D721Med (cell line): ENCODE measurements around the gene UQCC2.

Experiments used
- DNase-seq: peaks from one replicate; pipeline ENCODE4 v3.0.0; 2011; ENCODE audit warnings: low spot score; ENCODE audit not compliant: insufficient read length
- FAIRE-seq: peaks from 2 replicates; lab custom pipeline; 2011; peaks lifted over from hg19 to GRCh38; lab: Jason Lieb, UNC
- TF ChIP-seq, protein P1 (sequence below): IDR thresholded peaks from 2 replicates; pipeline ENCODE4 v1.5.1; 2012; ENCODE audit warnings: mild to moderate bottlenecking, control low read depth; ENCODE audit not compliant: insufficient read depth; ENCODE audit errors: missing control alignments

UQCC2 gene

DNA sequence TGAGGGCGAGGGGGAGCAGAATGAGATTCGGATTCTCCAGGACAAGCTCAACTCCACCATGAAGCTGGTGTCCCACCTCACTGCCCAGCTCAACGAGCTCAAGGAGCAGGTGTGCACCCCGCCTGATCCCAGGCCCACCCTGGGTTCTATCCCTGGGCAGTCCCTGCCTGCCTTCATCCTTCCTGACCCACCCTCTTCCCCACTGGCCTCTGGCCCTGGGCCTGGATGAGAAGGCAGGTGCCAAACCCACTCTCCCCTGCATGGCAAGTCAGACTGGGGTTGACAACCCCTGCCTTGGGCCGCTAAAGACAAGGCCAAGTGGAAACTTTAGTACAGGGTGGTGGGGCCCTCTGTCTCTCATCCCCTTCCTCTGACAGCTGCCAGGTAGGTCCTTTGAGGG lies 16.5 kb downstream of the UQCC2 start:
- DNase-seq (no peak), FAIRE-seq (no peak)
- TF ChIP-seq, protein P1, sequence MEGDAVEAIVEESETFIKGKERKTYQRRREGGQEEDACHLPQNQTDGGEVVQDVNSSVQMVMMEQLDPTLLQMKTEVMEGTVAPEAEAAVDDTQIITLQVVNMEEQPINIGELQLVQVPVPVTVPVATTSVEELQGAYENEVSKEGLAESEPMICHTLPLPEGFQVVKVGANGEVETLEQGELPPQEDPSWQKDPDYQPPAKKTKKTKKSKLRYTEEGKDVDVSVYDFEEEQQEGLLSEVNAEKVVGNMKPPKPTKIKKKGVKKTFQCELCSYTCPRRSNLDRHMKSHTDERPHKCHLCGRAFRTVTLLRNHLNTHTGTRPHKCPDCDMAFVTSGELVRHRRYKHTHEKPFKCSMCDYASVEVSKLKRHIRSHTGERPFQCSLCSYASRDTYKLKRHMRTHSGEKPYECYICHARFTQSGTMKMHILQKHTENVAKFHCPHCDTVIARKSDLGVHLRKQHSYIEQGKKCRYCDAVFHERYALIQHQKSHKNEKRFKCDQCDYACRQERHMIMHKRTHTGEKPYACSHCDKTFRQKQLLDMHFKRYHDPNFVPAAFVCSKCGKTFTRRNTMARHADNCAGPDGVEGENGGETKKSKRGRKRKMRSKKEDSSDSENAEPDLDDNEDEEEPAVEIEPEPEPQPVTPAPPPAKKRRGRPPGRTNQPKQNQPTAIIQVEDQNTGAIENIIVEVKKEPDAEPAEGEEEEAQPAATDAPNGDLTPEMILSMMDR, result no peak

DNA sequence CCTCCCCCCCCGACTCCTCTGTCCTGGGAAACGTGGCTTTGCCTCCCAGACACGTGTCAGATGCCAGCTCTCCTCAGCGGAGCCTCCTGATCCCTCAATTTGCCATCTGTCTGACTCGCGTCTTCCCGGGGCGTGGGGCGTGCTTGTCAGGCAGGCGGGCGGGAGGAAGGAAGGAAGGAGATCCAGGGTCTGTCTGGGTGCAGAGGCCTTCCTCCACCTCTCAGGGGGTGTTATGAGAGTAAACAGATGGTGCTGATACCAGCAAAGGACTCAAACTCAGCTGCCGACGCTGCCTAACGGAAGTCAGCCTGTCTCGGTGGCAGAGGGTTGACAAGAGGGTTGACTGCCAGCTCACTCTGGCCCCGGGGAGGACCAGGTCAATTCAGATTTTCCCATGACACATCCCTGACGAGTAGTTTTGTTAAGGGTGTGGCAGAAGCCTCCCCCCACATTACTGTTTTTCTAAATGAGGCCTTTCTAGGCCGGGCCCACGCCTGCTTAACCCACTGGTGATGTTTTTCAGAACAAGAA lies 17.0 kb downstream of the UQCC2 start:
- TF ChIP-seq, protein P1, result no peak
- DNase-seq, result peak; percentile 86
- FAIRE-seq, result no peak

DNA sequence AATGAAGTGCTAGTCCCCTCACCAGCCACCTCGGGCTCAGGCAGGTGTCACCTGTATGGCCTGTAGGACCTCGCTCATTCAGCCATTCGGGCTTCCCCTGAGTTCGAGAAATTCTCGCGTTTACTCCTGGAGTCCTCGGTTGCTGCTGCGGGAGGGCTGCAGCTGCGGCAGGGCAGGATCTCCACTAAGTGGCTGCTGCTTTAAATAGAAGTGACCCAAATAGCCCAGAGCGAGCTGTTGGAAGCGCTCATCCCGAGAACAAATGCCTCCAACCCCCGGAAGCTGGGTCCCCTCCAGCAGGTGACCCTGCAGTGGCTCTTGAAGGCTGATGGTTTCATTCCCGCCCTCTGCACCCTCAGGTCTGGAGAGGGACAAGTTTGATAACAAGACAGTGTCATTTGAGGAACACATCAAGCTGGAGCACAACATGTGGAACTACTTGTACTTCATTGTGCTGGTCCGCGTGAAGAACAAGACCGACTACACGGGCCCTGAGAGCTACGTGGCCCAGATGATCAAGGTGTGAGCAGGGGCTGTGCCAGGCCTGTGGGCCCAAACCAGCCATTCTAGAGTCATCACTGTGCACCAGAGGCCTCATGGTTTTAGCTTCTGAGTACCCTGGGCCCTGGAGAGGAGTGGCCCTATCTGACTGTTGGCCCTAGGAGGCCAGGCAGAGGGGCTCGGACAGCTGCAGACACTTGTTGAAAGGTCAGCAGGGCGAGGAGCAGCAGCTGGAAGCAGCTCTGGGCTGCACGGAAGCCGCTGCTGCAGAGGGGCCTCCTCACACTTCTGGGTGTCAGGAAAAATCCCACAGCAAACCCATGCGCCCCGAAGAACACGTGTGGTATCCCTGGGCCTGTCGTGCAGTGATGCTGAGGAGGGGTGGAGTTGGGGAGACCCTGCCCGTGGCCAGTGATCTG lies 18.1 kb downstream of the UQCC2 start:
- DNase-seq (no peak), FAIRE-seq (no peak)
- TF ChIP-seq, protein P1, result no peak

DNA sequence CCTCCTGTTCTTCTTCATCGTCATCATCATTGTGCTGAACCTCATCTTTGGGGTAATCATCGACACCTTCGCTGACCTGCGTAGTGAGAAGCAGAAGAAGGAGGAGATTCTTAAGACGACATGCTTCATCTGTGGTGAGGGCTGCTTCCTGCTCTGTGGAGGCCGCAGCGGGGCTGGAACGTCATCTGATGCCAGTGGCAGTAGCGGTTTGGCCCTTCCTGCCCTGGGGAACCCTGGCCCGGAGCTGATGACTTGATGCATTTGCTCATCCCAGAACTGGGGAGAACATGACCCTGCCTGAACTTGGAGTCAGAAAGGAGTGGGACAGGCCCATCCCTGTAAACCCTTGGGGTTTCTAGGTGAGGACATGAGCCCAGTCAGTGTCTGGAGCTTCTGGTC lies 18.7 kb downstream of the UQCC2 start:
- DNase-seq (no peak), FAIRE-seq (no peak)
- TF ChIP-seq, protein P1, result no peak

DNA sequence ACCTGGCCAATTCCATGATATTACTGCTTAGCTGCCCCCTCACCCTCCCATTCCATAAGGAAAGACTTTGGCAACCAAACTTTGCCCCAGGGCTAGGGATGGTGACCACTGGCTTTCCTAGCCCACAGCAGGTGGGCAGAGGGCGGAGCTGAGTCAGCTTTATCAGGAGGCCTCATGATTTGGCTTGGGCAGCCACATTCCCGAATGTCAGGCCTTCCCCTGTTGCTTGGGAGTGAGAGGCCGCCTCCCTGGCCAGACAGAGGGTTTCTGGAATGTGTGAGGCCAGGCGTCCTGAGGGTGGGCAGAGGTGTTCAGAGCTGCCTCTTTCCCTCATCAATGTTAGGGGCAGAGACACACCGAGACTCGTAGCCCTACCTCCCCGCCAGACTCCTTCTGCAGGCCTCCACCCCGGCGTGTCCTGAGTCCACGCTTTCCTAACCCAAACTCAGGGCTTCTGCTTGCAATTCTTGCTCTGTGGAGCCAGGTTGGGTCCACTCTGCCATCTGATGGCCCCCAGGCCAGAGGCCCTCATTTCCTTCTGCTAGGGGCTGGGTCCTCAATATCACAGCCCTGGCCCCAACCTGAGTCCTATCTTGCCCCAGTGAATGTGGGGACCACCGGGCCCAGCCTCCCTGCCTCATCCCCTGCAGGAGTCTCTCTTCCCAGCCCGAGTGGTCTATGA lies 19.3 kb downstream of the UQCC2 start:
- TF ChIP-seq, protein P1, result no peak
- DNase-seq (no peak), FAIRE-seq (no peak)

DNA sequence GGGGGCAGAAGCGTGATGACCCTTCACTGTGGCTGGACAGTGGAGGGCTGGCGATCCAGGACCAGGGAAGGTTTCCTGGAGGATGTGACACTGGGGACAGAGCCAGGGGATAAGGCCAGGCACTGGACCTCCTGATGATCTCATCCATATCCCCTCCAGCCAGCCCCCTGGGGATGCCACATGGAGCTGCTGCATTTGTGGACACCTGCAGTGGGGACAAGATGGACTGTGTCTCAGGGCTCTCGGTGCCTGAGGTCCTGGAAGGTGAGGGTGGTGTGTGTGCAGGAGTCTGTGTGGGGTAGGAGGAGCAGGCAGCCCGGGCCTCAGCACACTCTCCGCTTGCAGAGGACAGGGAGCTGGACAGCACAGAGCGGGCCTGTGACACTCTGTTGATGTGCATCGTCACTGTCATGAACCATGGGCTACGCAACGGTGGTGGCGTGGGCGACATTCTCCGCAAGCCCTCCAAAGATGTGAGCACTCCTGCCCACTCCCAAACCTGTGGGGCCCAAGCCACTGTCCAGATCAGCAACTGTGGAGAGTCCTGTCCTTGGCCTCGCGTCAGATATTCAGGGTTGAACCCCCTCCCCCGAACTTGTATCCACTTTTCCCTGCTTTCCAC lies 19.9 kb downstream of the UQCC2 start:
- FAIRE-seq, result no peak
- no peak for DNase-seq
- TF ChIP-seq, protein P1, result no peak
